ENCODE results near the gene TAS2R60. TPM values are rescaled to one million over a fixed set of nuclear protein-coding genes. Genes with fewer than 3 reads are reported as not detected.

Gene TAS2R60
- total and polyA plus RNA-seq, 2 experiments from 2014 or later = not detected

GRCh38 chr7:143396182-143396581 lies 47.1 kb upstream of the TAS2R60 start:
- no peak for DNase-seq
- H3K27me3 ChIP-seq (replicated peaks; ENCODE audit: insufficient read depth) = no peaks in the 10 kb centered on the region
- H3K4me1 ChIP-seq (ENCODE audit: insufficient read depth) = peaks cover 22% of the 10 kb centered on the region
- 79 to 85% methylated on average over 7 of the region's 7 CpGs for WGBS, 2 experiments (ENCODE audit: low coverage in 1 of 2, low lambda C conversion rate in 2 of 2, missing lambda C conversion rate in 2 of 2)
- peaks cover 24% of the 10 kb centered on the region for H3F3A ChIP-seq (ENCODE audit: insufficient read depth)
- TF ChIP-seq EZH2 (IDR thresholded peaks at IDR 0.05; ENCODE audit: insufficient read depth, poor library complexity, severe bottlenecking) = no peak
- TF ChIP-seq EZH2phosphoT487 (IDR thresholded peaks at IDR 0.05; ENCODE audit: insufficient read depth, low read depth) = no peak
- no peaks in the 10 kb centered on the region for H3K9me3 ChIP-seq (ENCODE audit: low read depth)
- H2AFZ ChIP-seq = no peak overlapping the region
- no peak overlapping the region for H3K4me3 ChIP-seq
- peaks cover 6% of the 10 kb centered on the region for H3K36me3 ChIP-seq (ENCODE audit: low read depth)
- in situ Hi-C loops (cut with MboI) = no loop called here
- H3K27ac ChIP-seq = no peak overlapping the region
- H3K9ac ChIP-seq = no peak overlapping the region
- no peaks in the 10 kb centered on the region for H3K9me2 ChIP-seq (ENCODE audit: insufficient read depth)
- no peaks in the 10 kb centered on the region for H4K20me1 ChIP-seq (ENCODE audit: insufficient read depth)
- H3K79me2 ChIP-seq (ENCODE audit: insufficient read depth) = no peaks in the 10 kb centered on the region
- no peak overlapping the region for H3K4me2 ChIP-seq (ENCODE audit: unreplicated experiment)

- Histone ChIP-seq H3K27ac (no peak overlapping the region), H3K4me3 (no peak overlapping the region), H2AFZ (no peak overlapping the region), H3K27me3 (replicated peaks; ENCODE audit: insufficient read depth) (no peaks in the 10 kb centered on the region), H3K9me3 (ENCODE audit: low read depth) (no peaks in the 10 kb centered on the region), H3F3A (ENCODE audit: insufficient read depth) (peaks cover 17% of the 10 kb centered on the region), H3K36me3 (ENCODE audit: low read depth) (peaks cover under 1% of the 10 kb centered on the region; the same call in 1 of the 2 replicates), H3K9me2 (ENCODE audit: insufficient read depth) (no peaks in the 10 kb centered on the region), H3K4me1 (ENCODE audit: insufficient read depth) (peaks cover 15% of the 10 kb centered on the region), H3K4me2 (ENCODE audit: unreplicated experiment) (no peak overlapping the region), H3K9ac (no peak overlapping the region), H3K79me2 (ENCODE audit: insufficient read depth) (no peaks in the 10 kb centered on the region), H4K20me1 (ENCODE audit: insufficient read depth) (no peaks in the 10 kb centered on the region)
- peak; percentile 64 for DNase-seq
- TF ChIP-seq EZH2 (IDR thresholded peaks at IDR 0.05; ENCODE audit: insufficient read depth, poor library complexity, severe bottlenecking) = no peak
- no peak for TF ChIP-seq EZH2phosphoT487 (IDR thresholded peaks at IDR 0.05; ENCODE audit: insufficient read depth, low read depth)
- in situ Hi-C loops (cut with MboI) = no loop called here
- 78 to 79% methylated on average over 28 of the region's 28 CpGs for WGBS, 2 experiments (ENCODE audit: low coverage in 1 of 2, low lambda C conversion rate in 2 of 2, missing lambda C conversion rate in 2 of 2)
Measured at GRCh38 chr7:143396625-143397556, 46.4 kb upstream of the TAS2R60 start.

- WGBS, 2 experiments (ENCODE audit: low coverage in 1 of 2, low lambda C conversion rate in 2 of 2, missing lambda C conversion rate in 2 of 2) = 76 to 78% methylated on average over 16 of the region's 16 CpGs
- Histone ChIP-seq H3K4me2 (ENCODE audit: unreplicated experiment) (no peak overlapping the region), H3K9ac (no peak overlapping the region), H3F3A (ENCODE audit: insufficient read depth) (peaks cover 9% of the 10 kb centered on the region; the same call in 1 of the 2 replicates), H3K27me3 (replicated peaks; ENCODE audit: insufficient read depth) (no peaks in the 10 kb centered on the region), H3K4me1 (ENCODE audit: insufficient read depth) (peaks cover 6% of the 10 kb centered on the region; the same call in 1 of the 2 replicates), H3K9me2 (ENCODE audit: insufficient read depth) (no peaks in the 10 kb centered on the region), H3K9me3 (ENCODE audit: low read depth) (no peaks in the 10 kb centered on the region), H3K36me3 (ENCODE audit: low read depth) (no peaks in the 10 kb centered on the region; the same call in 1 of the 2 replicates), H3K79me2 (ENCODE audit: insufficient read depth) (no peaks in the 10 kb centered on the region), H3K4me3 (no peak overlapping the region), H4K20me1 (ENCODE audit: insufficient read depth) (no peaks in the 10 kb centered on the region), H3K27ac (no peak overlapping the region), H2AFZ (no peak overlapping the region)
- no peak for TF ChIP-seq EZH2 (IDR thresholded peaks at IDR 0.05; ENCODE audit: insufficient read depth, poor library complexity, severe bottlenecking)
- TF ChIP-seq EZH2phosphoT487 (IDR thresholded peaks at IDR 0.05; ENCODE audit: insufficient read depth, low read depth) = no peak
- no peak for DNase-seq
- in situ Hi-C loops (cut with MboI) = no loop called here
Measured at GRCh38 chr7:143397710-143398530, 45.3 kb upstream of the TAS2R60 start.

- H3K27ac ChIP-seq = no peak overlapping the region
- no peak for DNase-seq
- no peaks in the 10 kb centered on the region for H3K9me3 ChIP-seq (ENCODE audit: low read depth)
- H3K36me3 ChIP-seq (ENCODE audit: low read depth) = no peaks in the 10 kb centered on the region
- H3F3A ChIP-seq (ENCODE audit: insufficient read depth) = peaks cover 5% of the 10 kb centered on the region; the same call in 1 of the 2 replicates
- TF ChIP-seq EZH2phosphoT487 (IDR thresholded peaks at IDR 0.05; ENCODE audit: insufficient read depth, low read depth) (no peak), EZH2 (IDR thresholded peaks at IDR 0.05; ENCODE audit: insufficient read depth, poor library complexity, severe bottlenecking) (no peak)
- H3K9ac ChIP-seq = no peak overlapping the region
- H3K4me1 ChIP-seq (ENCODE audit: insufficient read depth) = peaks cover 7% of the 10 kb centered on the region; the same call in 1 of the 2 replicates
- H3K79me2 ChIP-seq (ENCODE audit: insufficient read depth) = no peaks in the 10 kb centered on the region
- 81 to 82% methylated on average over 10 to 14 of the region's 14 CpGs for WGBS, 2 experiments (ENCODE audit: low coverage in 1 of 2, low lambda C conversion rate in 2 of 2, missing lambda C conversion rate in 2 of 2)
- H3K9me2 ChIP-seq (ENCODE audit: insufficient read depth) = no peaks in the 10 kb centered on the region
- H2AFZ ChIP-seq = no peak overlapping the region
- no peaks in the 10 kb centered on the region for H4K20me1 ChIP-seq (ENCODE audit: insufficient read depth)
- no peaks in the 10 kb centered on the region for H3K27me3 ChIP-seq (replicated peaks; ENCODE audit: insufficient read depth)
- no peak overlapping the region for H3K4me3 ChIP-seq
- no peak overlapping the region for H3K4me2 ChIP-seq (ENCODE audit: unreplicated experiment)
- in situ Hi-C loops (cut with MboI) = no loop called here
Measured at GRCh38 chr7:143398616-143399015, 44.6 kb upstream of the TAS2R60 start.

Measured in GM23248 (cell line).